A204.1 (cell line): ENCODE results near the gene DDX41.
"Not testable (repeated sequence)": the region's sequence is repeated elsewhere in the genome, so short reads cannot be mapped to it uniquely, and the experiment has no call there.

Experiments used
- FAIRE-seq: peaks from 2 replicates; lab custom pipeline; 2012; peaks lifted over from hg19 to GRCh38; lab: Jason Lieb, UNC

DDX41 gene

DNA sequence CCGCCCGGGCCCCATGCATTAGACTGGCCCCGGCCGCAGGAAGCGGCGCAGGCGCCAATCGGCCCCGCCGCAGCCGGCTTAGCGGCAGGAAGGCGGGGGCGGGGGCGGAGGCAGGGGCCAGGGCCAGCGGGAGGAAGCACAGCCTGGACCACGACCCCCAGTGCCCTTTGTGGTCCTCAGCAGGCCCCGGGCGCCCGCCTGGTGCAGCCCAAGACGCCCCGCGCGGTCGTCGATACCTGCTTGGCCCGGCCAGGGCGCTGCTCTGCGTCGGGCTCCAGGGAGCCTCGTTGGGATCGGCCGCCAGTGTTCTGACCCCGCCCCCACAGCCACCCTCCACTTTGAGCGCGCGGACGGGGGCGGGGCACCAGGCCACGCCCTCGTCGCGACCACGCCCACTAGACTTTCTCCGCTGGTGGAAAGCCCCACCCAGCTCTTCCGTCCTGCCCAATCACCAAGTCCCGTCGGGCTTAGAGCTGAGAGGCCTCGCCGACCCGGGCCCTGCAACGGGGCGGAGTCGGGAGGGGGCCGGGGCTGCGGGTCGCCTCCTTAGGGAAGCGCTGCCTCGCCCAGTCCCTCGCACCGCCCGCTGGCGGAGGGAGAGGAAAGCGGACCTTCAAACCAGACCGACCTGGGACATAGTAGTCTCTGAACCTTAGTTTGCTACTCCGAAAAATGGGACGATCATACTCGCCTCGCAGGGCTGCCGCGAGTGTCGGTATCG is 19.3 kb downstream of the DDX41 start, which contains the start of gene PDLIM7:
Gene PDLIM7, minus strand, starts transcription at position 313 of the 721 bp plus-strand sequence. CDS start 1,092 bp downstream, outside the sequence.
- peak; percentile 71 for FAIRE-seq

DNA sequence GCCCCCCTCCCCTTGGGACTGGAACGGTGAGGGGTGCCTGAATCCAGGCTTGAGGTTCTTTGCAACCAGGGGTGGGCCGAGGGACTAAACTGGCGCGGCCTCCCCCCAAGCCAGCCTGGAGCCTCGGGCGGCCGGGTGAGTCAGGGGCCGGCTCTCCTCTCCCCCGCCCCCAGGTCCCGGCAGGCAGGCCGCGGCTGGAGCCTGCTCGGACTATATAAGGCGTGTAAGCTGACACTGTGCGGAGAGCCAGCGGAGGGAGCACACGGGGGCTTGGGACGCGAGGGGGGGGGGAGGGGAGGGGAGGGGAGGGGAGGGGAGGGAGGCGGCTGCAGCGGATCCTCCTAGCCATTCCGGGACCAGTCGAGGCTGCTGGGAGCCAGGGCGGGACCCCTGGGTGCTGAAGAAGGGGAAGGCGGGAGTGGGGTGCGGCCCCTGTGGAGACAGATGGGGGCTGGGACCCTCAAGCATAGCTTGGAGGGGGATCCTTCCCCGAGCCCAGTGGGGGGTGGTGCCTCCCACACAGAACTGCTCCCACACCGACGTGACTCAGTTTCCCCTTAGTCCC is 20.0 kb downstream of the DDX41 start:
- no peak for FAIRE-seq

GRCh38 chr5:177496070-177496726 is 20.6 kb downstream of the DDX41 start:
- no peak for FAIRE-seq

GRCh38 chr5:177495243-177496060 is 21.3 kb downstream of the DDX41 start:
- no peak for FAIRE-seq

- FAIRE-seq, result no peak
Measured at GRCh38 chr5:177494346-177495195, 22.2 kb downstream of the DDX41 start.

DNA sequence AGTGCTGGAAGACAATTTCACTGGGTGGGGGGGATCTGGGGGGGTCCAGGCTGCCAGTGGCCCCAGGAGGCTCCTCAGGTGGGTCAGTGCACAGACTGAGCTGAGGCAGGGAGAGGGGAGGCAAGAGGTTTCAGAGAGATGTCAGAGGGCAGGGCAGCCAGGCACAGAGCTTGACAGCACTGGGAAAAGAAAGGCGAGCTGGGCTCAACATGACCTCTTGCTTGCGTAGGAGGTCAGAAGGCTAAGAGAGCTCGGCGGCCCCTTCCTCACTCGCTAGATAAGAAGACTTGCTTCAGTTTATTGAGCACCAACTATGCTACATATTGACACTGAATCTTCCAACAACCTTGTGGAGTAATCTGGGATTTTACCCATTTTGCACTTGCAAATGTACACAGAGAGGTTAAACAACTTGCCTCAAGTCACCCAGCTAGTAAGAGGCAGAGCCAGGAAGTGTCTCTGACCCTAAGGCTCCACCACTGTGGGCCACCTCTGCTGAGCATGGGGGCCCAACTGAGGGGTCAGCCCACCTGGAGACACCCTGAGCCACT is 22.9 kb downstream of the DDX41 start:
- FAIRE-seq, result no peak

DNA sequence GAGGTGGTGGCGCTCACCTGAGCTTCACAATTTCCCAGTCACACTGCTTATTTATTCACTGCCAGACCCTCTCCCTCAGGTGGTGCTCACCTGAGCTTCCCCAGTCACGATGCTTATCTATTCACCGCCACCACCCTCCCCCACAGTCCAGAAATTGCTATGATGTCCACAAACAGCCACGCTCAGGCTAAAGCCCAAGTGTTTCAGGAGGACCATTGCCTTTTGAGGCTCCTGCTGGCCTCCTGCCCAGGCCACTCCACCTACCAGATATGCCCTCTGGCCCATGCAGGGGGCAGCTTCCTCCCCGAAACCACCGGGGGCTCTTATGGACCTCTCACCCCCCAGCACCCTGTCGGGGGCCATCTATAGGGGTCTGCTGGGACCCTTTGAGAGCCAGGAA is 23.9 kb downstream of the DDX41 start:
- no peak for FAIRE-seq

DNA sequence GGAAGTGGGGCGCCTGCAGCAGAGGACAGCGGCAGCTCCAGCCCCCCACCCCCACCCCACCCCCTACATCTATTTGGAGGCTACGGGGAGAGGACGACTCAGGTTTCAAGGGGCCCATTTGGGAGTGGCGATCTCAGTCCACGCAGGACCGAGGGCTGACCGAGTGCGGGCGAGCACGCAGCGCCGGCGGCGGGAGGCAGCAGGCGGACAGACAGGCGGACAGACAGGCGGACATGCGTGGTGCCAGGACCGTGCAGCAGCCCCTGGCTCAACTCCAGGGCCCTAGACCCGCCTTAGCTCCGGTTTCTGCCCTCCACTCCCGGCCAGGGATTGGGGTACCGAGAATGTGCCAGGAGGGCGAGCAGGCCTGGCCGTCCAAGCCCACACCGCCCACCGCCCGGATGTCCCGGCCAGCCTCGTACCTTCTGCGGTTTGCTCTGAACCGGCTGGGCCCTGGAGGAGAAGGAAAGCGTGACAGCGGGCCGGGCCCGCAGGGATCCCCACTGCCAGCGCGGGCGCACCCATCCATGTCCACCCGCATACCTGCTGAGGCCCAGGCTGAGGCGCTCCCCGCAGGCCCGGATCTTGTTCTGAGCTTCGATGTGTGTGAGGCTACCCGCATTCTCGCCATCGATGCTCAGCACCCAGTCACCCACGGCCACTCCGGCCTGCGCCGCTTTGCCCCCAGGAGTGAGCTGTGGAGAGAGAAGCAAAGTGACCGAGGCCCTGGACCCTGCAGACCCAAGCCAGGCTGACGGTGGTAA is 24.6 kb downstream of the DDX41 start:
- no peak for FAIRE-seq

GRCh38 chr5:177491429-177491945 is 25.3 kb downstream of the DDX41 start:
- no peak for FAIRE-seq

GRCh38 chr5:177490992-177491391 is 25.8 kb downstream of the DDX41 start:
- FAIRE-seq, result no peak

- FAIRE-seq, result no peak
Measured at GRCh38 chr5:177490311-177490991, 26.3 kb downstream of the DDX41 start.

DNA sequence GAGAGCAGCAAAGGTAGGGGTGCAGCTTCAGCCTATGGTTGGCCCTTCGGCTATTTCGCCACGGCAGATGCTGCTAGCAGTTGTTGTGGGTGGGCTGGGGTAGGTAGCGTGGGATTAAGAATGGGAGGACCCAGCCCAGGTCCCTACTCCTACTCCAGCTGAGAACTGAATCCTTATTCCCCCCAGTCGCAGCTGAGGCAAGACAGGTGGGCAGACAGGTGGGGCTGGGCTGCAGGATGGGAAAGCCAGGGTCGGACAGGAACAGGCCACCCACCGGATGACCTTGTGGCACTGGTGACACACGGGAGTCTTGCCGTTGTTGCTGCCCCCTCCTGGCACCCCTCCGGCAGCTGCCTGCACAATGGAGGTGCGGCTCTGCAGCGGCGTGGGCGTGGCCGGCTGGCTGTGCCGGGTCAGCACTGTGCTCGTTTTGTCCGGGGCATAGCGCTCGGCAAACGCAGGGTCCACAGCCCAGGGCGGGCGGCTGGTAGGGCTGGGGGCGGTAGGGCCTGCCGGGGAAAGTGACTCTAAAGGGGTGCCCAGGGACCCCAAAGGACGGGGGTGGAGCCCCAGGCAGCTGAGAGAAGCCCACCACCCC is 27.5 kb downstream of the DDX41 start:
- FAIRE-seq, result no peak

DNA sequence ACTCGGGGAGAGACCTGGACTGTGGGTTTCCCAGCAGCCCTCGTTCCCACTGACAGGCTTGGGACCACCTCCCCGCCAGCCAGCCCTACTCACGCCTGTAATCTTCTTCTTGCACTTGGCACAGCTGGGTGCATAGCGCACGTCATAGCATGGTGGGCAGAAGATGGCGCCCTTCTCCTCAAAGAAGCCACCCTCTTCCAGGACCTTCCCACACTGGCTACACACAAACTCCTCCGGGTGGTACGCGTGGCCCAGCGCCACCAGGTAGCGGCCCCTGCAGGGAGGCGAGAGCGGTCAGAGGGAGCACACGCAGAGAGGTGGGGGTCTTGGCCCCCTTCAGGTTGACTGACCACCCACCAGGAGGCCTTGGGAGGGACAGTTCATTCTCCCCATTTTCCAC is 28.8 kb downstream of the DDX41 start:
- no peak for FAIRE-seq

DNA sequence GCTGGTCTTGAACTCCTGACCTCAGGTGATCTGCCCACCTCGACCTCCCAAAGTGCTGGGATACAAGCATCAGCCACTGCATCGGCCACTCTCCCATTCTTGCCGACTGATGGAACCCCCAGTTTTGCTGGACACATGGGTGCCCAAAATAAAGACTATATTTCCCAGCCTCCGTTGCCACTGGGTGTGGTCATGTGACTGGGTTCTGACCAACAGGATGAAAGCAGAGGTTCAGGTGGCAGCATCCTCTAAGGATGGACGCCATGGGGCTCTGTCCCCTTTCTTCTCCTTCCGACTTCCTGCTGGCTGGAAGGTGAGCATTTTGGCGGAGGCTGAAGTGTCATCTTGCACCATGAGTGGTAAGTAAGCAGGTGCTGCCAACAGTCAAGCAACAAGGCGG is 29.6 kb downstream of the DDX41 start:
- FAIRE-seq, result no peak

DNA sequence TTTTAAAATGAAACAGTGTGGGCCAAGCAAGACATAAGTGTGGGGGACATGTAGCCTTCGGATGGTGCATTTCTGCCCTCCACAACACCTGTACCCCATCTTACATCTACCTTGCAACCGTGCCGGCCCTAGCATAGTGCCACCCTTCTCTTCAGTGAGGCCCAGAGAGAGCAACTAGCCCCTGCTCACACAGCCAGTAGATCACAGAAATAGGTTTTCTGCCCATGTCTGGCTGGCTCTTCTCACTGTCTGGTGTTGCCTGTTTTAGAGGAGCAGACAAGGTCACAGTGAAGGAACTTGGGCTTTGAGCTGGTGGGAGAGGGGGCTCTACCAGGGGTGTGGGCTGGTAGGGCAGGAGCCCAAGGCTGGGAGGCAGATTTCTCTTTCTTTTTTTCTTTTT is 30.5 kb downstream of the DDX41 start:
- FAIRE-seq, result no peak

GRCh38 chr5:177485753-177486152 is 31.0 kb downstream of the DDX41 start:
- not testable (repeated sequence) for FAIRE-seq

DNA sequence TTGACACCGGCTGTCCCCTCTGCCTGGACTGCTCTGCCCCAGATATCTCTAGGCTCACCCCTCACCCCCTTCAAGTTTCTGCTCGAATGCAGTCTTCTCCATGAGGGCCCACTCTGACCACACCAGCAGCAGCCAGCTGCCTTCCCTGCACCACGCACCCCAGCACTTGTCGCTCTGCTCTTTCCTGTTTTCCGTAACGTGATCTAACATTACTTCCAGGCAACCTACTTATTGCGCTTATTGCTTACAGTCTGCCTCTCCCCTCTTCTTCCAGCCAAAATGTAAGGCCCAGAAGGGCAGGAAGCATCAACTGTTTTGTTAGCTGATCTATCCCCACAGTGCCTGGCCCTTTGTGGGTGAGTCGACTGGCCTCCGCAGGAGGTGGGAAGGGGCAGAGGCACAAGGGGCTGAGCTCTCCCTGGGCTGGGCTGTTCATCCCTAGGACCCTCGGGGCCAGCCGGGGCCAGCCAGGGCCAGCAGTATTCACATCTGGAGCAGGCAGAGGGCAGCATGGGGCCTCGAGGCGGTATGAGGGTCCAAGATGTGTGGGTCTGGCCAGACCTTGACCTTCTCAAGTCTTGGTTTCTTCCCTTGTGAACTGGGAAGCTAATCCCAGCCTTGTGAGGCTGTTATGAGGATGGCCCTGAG is 31.7 kb downstream of the DDX41 start:
- FAIRE-seq, result no peak

DNA sequence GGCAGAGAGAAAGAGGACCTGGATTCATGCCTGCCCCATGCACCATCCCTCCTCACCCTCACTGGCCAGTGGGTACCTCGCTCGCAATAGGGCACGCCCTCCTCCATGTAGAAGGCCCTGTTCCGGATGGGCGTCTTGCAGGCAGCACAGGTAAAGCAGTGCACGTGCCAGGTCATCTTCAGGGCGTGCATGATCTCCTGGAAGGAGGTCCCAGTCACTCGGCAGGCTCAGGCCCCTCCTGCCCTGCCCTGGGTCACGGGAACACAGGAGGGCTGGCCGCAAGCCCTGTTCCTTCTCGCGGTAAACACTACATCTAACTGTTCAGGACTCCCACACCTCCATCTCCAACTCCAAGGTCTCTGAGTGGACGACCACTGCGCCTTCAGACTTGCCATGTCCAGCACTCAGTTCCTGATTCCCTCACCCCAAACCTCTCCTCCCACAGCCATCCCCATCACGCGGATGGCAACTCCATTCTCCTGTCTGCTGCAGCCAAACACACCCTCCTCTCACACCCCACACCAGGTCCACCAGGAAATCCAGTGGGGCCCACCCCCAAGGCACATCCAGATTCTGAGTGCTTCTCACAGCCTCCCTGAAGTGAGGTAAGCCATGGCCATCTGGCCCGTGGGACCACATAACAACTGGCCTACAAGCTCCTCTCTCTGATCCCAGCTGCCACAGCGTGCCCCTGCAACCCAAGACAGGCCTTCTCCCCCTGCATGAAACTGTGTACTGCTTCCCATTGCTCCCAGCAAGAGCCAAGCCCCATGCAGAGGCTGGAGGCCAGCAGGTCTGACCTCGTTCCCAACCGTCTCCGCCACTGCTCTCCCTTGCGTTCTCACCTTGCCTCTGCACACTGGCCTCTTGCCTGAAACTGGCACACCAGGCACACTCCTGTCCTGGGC is 32.5 kb downstream of the DDX41 start:
- no peak for FAIRE-seq
